Pancreas (tissue), 10 donors: ENCODE results near the gene THOC6. TPM values are rescaled to one million over a fixed set of nuclear protein-coding genes. Genes with fewer than 3 reads are reported as not detected.
A peak's percentile ranks its signal among the peaks of the same experiment; 100 is the strongest.

Experiments used
- ATAC-seq, 4 donors: fragments of 200-7000 bp; cut with Tn5 transposase; one replicate each; pipeline versions ENCODE4 v1.8.0 to v1.9.1; 2020; ENCODE audit warnings: mild to moderate bottlenecking in 4 of 4, moderate library complexity in 4 of 4
- DNase-seq, 6 donors: peaks; one replicate each; pipeline ENCODE4 v3.0.0-alpha.2; 2020
- FAIRE-seq: peaks from 2 replicates; lab custom pipeline; 2012; peaks lifted over from hg19 to GRCh38; lab: Jason Lieb, UNC
- H3K27ac ChIP-seq, 4 donors: fragments of 200-600 bp; sonication (generic); 1 replicate in 3 of 4; 2 replicates in 1 of 4; pipeline versions ENCODE4 v1.5.0 to v1.8.0; 2020
- H3K27me3 ChIP-seq, 4 donors: fragments of 200-600 bp; one replicate each; pipeline ENCODE4 v1.8.0; 2021
- H3K36me3 ChIP-seq, 3 donors: fragments of 200-600 bp; sonication (generic) in 1 of 3; one replicate each; pipeline versions ENCODE4 v1.5.0 to v1.8.0; 2020 to 2021
- H3K4me1 ChIP-seq, 3 donors: fragments of 200-600 bp; one replicate each; pipeline ENCODE4 v1.8.0; 2021
- H3K4me3 ChIP-seq, 4 donors: fragments of 200-600 bp; sonication (generic) in 2 of 4; one replicate each; pipeline versions ENCODE4 v1.5.0 to v1.8.0; 2020 to 2021
- H3K9me3 ChIP-seq, 4 donors: fragments of 200-600 bp; one replicate each; pipeline ENCODE4 v1.8.0; 2021
- WGBS, 2 donors: extraction: QIAGEN DNeasy Blood & Tissue Kit; methylation state at CpG; one replicate each; pipeline ENCODE4 v1.1.7; 2013; 5-methylcytosine and 5-hydroxymethylcytosine counted together
- intact Hi-C, 3 donors: fragments of 100-400 bp; cut with DNase I; formaldehyde crosslinking; loops; one replicate each; pipeline versions ENCODE4 v1.11.1 to v1.14.2; 2022
- polyA plus RNA-seq, 2 donors: library from polyadenylated mRNA; stranded (reverse); fragments of 200-250 nt; gene quantifications; one replicate each; pipeline ENCODE4 v1.2.3, GENCODE V29; 2013
- total RNA-seq, 6 donors: library from RNA; stranded (reverse); fragmentation: NEBNext Ultra II Directional in 4 of 6; extraction: Animal tissue kit (Norgen Biotek cat#: 25700) in 4 of 6; gene quantifications; one replicate each; pipeline versions ENCODE4 v1.2.1 to v1.2.4, GENCODE V29; 2021 to 2023
- TF ChIP-seq, protein P1 (sequence below), 4 donors: fragments of 200-600 bp; sonication (generic) in 3 of 4; IDR thresholded peaks; one replicate each; pipeline versions ENCODE4 v1.5.0 to v1.8.0; 2021; ENCODE audit warnings: antibody characterized with exemption in 4 of 4
- donor health status: healthy with polysubstance abuse.
- donor health status: DM: no; HTN: no; CAD: no; lungs with moderate emphysema.
- donor health status: DM: no; HTN: no; CAD: no.
- donor health status: control.
- donor health status: control.
- donor health status: Bipolar disorder and iron deficiency.
- donor health status: DM: yes; HTN: yes; CAD: no.
- donor health status: DM: no; HTN: no; CAD: no.
- donor health status: DM: no; HTN: no; CAD: no.
- donor health status: DM: yes; HTN: yes; CAD: no.

THOC6 gene
- total and polyA plus RNA-seq, 8 donors, result 6.2 to 38.2 (median 8.5) TPM

DNA sequence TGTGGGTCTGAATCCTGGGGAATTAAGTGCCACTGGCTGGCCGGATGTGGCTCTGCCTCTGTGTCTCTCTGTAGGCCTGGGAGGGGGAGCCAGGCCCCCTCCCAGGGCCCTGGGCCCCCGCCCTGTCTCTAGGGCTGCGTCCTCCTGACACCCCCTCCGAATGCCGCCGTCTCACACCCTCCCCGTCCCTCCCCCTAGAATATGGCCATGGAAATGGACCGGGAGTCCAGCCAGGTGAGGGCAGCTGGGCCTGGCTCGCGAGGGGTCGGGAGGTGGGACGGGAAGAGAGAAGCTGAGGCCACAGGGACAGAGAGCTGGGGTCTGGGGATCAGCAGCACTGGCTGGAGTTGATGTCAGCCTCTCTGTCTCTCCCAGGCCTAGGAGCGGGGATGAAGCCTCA lies 27.5 kb upstream of the THOC6 start:
- 86 to 87% methylated on average over 12 to 13 of the region's 13 CpGs for WGBS, 2 donors
- TF ChIP-seq, protein P1, sequence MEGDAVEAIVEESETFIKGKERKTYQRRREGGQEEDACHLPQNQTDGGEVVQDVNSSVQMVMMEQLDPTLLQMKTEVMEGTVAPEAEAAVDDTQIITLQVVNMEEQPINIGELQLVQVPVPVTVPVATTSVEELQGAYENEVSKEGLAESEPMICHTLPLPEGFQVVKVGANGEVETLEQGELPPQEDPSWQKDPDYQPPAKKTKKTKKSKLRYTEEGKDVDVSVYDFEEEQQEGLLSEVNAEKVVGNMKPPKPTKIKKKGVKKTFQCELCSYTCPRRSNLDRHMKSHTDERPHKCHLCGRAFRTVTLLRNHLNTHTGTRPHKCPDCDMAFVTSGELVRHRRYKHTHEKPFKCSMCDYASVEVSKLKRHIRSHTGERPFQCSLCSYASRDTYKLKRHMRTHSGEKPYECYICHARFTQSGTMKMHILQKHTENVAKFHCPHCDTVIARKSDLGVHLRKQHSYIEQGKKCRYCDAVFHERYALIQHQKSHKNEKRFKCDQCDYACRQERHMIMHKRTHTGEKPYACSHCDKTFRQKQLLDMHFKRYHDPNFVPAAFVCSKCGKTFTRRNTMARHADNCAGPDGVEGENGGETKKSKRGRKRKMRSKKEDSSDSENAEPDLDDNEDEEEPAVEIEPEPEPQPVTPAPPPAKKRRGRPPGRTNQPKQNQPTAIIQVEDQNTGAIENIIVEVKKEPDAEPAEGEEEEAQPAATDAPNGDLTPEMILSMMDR (IDR thresholded peaks at IDR 0.05), result no peak
- ATAC-seq (no peak), DNase-seq (peak in 1 of 6 donors; percentile 60), FAIRE-seq (no peak)
- Histone ChIP-seq H3K27me3 (no peaks in the 10 kb centered on the region), H3K9me3 (no peaks in the 10 kb centered on the region), H3K27ac (no peak overlapping the region), H3K36me3 (no peaks in the 10 kb centered on the region), H3K4me3 (no peak overlapping the region), H3K4me1 (no peaks in the 10 kb centered on the region)
- intact Hi-C loops, result no loop called here

DNA sequence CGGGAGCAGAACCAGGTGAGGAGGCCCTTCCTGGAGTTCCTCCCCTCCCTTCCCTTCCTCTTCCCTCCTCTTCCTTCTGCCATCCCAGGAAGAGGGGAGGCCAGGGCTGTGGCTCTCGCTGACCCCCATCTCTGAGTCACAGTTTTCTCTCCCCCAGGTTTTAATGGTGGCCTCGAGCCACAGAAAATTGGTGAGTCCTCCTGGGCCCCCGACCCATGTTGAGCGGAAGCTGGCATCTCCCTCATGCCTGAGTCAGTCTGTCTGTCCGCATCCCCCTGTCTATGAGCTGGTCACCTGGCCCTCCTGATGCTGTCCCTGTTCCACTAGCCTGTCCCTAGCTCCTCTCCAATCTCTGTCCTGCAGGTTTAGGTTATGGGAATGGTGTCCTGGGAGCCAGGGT lies 23.9 kb upstream of the THOC6 start:
- ATAC-seq (no peak), DNase-seq (no peak), FAIRE-seq (no peak)
- H3K4me3 ChIP-seq, result no peak overlapping the region
- intact Hi-C loops, result no loop called here
- WGBS, 2 donors, result 85 to 91% methylated on average over 6 of the region's 6 CpGs
- no peaks in the 10 kb centered on the region for H3K36me3 ChIP-seq
- no peaks in the 10 kb centered on the region for H3K27me3 ChIP-seq
- H3K27ac ChIP-seq, result no peak overlapping the region
- TF ChIP-seq, protein P1 (IDR thresholded peaks at IDR 0.05), result no peak
- H3K4me1 ChIP-seq, result no peaks in the 10 kb centered on the region
- H3K9me3 ChIP-seq, result no peaks in the 10 kb centered on the region

DNA sequence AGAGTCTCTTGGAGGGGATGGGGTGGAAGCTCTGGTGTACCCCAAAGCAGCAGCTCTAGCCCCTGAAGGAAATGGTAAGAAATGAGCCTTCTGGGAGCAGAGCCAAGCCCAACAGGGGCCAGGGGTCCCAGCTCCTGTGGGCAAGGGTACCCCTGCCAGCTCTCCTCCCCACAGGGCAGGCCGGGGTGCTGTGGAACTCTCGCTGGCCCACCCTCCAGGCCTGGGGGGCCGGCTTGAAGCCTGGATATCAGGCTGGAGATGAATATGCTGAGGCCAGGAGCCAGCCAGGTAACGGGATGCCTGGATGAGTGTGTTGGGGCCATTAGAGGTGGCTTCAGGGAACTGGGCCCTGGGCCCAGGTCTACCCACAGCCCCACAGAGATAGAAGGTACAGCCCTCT lies 23.3 kb upstream of the THOC6 start:
- Histone ChIP-seq H3K9me3 (no peaks in the 10 kb centered on the region), H3K27ac (no peak overlapping the region), H3K36me3 (no peaks in the 10 kb centered on the region), H3K27me3 (no peaks in the 10 kb centered on the region), H3K4me1 (peaks cover 0 to under 1% (median under 1%) of the 10 kb centered on the region in 3 donors), H3K4me3 (no peak overlapping the region)
- FAIRE-seq, result no peak
- 86 to 91% methylated on average over 4 of the region's 4 CpGs for WGBS, 2 donors
- peak in 1 of 6 donors; percentile 70 for DNase-seq
- intact Hi-C loops, result no loop called here
- no peak for ATAC-seq
- TF ChIP-seq, protein P1 (IDR thresholded peaks at IDR 0.05), result no peak

DNA sequence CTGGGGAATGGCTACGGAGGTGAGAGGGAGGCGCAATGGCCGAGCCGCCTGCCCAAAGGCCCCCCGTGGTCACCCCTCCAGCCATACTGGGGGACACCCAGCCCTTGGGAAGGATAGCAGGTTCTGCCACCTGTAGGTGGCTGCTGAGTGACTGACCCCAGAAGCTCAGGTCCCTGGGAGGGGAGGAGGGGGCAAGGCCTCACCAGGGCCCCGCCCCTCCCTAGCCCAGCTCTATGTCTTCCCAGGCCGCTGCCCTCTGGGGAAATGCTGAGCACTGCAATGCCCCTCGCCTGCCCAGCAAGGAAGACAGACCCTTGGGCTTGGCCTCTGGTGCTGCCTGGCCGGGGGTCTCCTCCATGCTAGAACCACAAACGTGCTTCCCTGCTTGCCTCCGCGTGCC lies 22.5 kb upstream of the THOC6 start:
- H3K9me3 ChIP-seq, result no peaks in the 10 kb centered on the region
- no peak overlapping the region for H3K4me3 ChIP-seq
- intact Hi-C loops, result no loop called here
- DNase-seq (peak in 1 of 6 donors; percentile 77), FAIRE-seq (no peak), ATAC-seq (no peak)
- no peaks in the 10 kb centered on the region for H3K27me3 ChIP-seq
- peaks cover 4 to 8% (median 8%) of the 10 kb centered on the region in 3 donors for H3K4me1 ChIP-seq
- 85 to 91% methylated on average over 12 of the region's 12 CpGs for WGBS, 2 donors
- H3K36me3 ChIP-seq, result no peaks in the 10 kb centered on the region
- no peak overlapping the region for H3K27ac ChIP-seq
- TF ChIP-seq, protein P1 (IDR thresholded peaks at IDR 0.05), result no peak

DNA sequence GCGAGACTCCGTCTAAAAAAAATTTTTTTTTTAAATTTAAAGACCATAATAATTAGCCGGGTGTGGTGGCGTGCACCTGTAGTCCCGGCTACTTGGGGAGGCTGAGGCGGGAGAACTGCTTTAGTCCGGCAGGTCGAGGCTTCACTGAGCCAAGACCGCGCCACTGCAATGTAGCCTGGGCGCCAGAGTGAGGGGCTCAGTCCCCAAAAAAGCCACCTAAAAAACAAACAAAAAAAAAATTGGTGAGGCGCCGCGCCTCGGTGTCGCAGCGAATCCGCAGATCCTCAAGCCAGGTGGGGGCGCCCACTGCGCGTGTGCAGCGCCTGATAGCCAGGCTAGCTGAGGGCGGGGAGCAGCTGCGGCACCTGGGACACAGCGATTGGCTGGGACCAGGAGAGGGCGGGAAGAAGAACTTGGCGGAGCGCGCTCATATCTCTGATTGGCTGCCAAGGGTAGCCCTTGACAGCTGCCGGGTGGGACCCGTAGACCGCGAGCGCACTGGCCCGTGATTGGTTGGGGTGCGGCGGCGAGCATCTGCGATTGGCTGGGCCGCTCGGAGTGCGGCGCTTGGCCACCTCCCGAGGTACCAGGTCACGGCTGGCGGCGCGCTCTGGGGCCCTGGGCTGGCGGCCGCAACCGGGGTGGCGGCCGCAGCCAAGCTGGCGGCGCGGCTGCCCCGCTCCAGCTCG lies 20.1 kb upstream of the THOC6 start:
- DNase-seq, result peak; percentile 97 to 99 (median 99)
- peak; percentile 80 to 94 (median 84) for ATAC-seq
- H3K27ac ChIP-seq, result no peak overlapping the region
- H3K4me3 ChIP-seq, result peak overlapping the region in 2 of 4 donors; percentile 13 to 51
- peaks cover 23 to 32% (median 31%) of the 10 kb centered on the region in 3 donors for H3K4me1 ChIP-seq
- TF ChIP-seq, protein P1 (IDR thresholded peaks at IDR 0.05), result peak in 1 of 4 donors; percentile 41
- H3K27me3 ChIP-seq, result no peaks in the 10 kb centered on the region
- FAIRE-seq, result peak; percentile 82
- intact Hi-C loops, result no loop called here
- no peaks in the 10 kb centered on the region for H3K9me3 ChIP-seq
- WGBS, 2 donors, result 6 to 8% methylated on average over 47 to 58 of the region's 58 CpGs
- H3K36me3 ChIP-seq, result no peaks in the 10 kb centered on the region
